MM.1S (cell line): ENCODE measurements around the gene PCDH20.

Source experiments
- DNase-seq: peaks from one replicate; pipeline ENCODE4 v3.0.0-alpha.2; 2015
- H2AFZ ChIP-seq: fragments of 300-600 bp; sonication (generic); 2 replicates; pipeline ENCODE4 v1.6.0; 2016; ENCODE audit warnings: antibody characterized with exemption, low read length
- H3F3A ChIP-seq: fragments of 300-600 bp; sonication (generic); 2 replicates; pipeline ENCODE4 v1.6.1; 2016; ENCODE audit warnings: mild to moderate bottlenecking, antibody characterized with exemption, low read length, moderate library complexity, mixed read lengths; ENCODE audit not compliant: insufficient read depth
- H3K27ac ChIP-seq: fragments of 300-600 bp; sonication (generic); 2 replicates; pipeline ENCODE4 v1.5.1; 2016; ENCODE audit warnings: mild to moderate bottlenecking, low read length
- H3K27me3 ChIP-seq: fragments of 300-600 bp; sonication (generic); replicated peaks from 2 replicates; pipeline ENCODE4 v1.6.0; 2016; ENCODE audit warnings: low read length; ENCODE audit not compliant: insufficient read depth
- H3K36me3 ChIP-seq: fragments of 300-600 bp; sonication (generic); replicated peaks from 2 replicates; pipeline ENCODE4 v1.6.1; 2016; ENCODE audit warnings: mild to moderate bottlenecking, low read length, mixed read lengths; ENCODE audit not compliant: insufficient read depth
- H3K4me1 ChIP-seq: fragments of 300-600 bp; sonication (generic); 2 replicates; pipeline ENCODE4 v1.6.1; 2016; ENCODE audit warnings: low read length, mixed read lengths
- H3K4me2 ChIP-seq: fragments of 300-600 bp; sonication (generic); 2 replicates; pipeline ENCODE4 v1.6.0; 2016; ENCODE audit warnings: low read depth, low read length
- H3K4me3 ChIP-seq: fragments of 300-600 bp; sonication (generic); 2 replicates; pipeline ENCODE4 v1.5.1; 2016; ENCODE audit warnings: low read length, mixed read lengths
- H3K79me2 ChIP-seq: fragments of 300-600 bp; sonication (generic); 2 replicates; pipeline ENCODE4 v1.6.1; 2016; ENCODE audit warnings: mixed run types, low read length, mixed read lengths
- H3K9ac ChIP-seq: fragments of 300-600 bp; sonication (generic); 2 replicates; pipeline ENCODE4 v1.6.1; 2016; ENCODE audit warnings: low read length, mixed read lengths
- H3K9me2 ChIP-seq: fragments of 300-600 bp; sonication (generic); replicated peaks from 2 replicates; pipeline ENCODE4 v1.6.1; 2016; ENCODE audit warnings: mild to moderate bottlenecking, low read length, mixed read lengths; ENCODE audit not compliant: insufficient read depth
- H3K9me3 ChIP-seq: fragments of 300-600 bp; sonication (generic); replicated peaks from 2 replicates; pipeline ENCODE4 v1.6.1; 2016; ENCODE audit warnings: mild to moderate bottlenecking, low read length, mixed read lengths; ENCODE audit not compliant: insufficient read depth
- H4K20me1 ChIP-seq: fragments of 300-600 bp; sonication (generic); 2 replicates; pipeline ENCODE4 v1.6.1; 2016; ENCODE audit warnings: mild to moderate bottlenecking, low read length, moderate library complexity, mixed read lengths; ENCODE audit not compliant: insufficient read depth
- EZH2 ChIP-seq: fragments of 300-600 bp; sonication (generic); optimal IDR thresholded peaks from 2 replicates; pipeline ENCODE3; 2017; ENCODE audit warnings: low read depth, mild to moderate bottlenecking, antibody characterized with exemption, low read length, mixed read lengths
- EZH2phosphoT487 ChIP-seq: fragments of 300-600 bp; sonication (generic); IDR thresholded peaks from 2 replicates; pipeline ENCODE4 v1.6.1; 2018; ENCODE audit warnings: antibody characterized with exemption, low read length
- TF ChIP-seq, protein P1 (sequence below): fragments of 300-600 bp; sonication (generic); IDR thresholded peaks from 2 replicates; pipeline ENCODE4 v1.5.1; 2016; ENCODE audit warnings: antibody characterized with exemption, low read length, mixed read lengths

The PCDH20 gene, protein sequence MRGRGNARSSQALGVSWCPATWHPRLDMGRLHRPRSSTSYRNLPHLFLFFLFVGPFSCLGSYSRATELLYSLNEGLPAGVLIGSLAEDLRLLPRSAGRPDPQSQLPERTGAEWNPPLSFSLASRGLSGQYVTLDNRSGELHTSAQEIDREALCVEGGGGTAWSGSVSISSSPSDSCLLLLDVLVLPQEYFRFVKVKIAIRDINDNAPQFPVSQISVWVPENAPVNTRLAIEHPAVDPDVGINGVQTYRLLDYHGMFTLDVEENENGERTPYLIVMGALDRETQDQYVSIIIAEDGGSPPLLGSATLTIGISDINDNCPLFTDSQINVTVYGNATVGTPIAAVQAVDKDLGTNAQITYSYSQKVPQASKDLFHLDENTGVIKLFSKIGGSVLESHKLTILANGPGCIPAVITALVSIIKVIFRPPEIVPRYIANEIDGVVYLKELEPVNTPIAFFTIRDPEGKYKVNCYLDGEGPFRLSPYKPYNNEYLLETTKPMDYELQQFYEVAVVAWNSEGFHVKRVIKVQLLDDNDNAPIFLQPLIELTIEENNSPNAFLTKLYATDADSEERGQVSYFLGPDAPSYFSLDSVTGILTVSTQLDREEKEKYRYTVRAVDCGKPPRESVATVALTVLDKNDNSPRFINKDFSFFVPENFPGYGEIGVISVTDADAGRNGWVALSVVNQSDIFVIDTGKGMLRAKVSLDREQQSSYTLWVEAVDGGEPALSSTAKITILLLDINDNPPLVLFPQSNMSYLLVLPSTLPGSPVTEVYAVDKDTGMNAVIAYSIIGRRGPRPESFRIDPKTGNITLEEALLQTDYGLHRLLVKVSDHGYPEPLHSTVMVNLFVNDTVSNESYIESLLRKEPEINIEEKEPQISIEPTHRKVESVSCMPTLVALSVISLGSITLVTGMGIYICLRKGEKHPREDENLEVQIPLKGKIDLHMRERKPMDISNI

DNA sequence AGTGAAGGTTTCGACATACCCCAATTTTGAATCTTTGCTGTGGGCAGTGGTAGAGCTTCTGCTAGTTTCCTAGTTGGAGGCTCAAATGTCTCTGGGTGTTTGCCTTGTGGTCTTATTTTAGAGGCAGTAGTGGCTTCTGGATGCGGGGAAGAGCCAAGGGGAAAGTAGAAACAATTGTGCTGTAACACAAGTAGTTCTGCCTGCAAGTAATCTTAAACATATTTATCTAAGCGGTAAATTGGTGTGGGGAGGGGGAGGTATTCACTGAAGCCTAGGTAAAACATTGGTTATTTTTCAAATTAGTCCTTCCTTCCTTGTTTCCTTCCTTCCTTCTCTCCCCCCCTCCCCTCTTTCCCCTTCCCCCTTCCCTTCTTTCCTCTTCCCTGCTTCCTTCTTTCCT lies at the start of gene PCDH20:
TSS of gene PCDH20 (minus strand) at position 101 of the 400 bp plus-strand sequence. CDS start 691 bp downstream, outside the sequence.
- H3K4me2 ChIP-seq: peak within 1 kb of the TSS; percentile 47; the same call in 1 of the 2 replicates
- H3F3A ChIP-seq: no peaks in the 10 kb centered on the region
- H3K79me2 ChIP-seq: no peaks in the 10 kb centered on the region
- TF ChIP-seq EZH2 (no peak), EZH2phosphoT487 (no peak)
- TF ChIP-seq, protein P1, sequence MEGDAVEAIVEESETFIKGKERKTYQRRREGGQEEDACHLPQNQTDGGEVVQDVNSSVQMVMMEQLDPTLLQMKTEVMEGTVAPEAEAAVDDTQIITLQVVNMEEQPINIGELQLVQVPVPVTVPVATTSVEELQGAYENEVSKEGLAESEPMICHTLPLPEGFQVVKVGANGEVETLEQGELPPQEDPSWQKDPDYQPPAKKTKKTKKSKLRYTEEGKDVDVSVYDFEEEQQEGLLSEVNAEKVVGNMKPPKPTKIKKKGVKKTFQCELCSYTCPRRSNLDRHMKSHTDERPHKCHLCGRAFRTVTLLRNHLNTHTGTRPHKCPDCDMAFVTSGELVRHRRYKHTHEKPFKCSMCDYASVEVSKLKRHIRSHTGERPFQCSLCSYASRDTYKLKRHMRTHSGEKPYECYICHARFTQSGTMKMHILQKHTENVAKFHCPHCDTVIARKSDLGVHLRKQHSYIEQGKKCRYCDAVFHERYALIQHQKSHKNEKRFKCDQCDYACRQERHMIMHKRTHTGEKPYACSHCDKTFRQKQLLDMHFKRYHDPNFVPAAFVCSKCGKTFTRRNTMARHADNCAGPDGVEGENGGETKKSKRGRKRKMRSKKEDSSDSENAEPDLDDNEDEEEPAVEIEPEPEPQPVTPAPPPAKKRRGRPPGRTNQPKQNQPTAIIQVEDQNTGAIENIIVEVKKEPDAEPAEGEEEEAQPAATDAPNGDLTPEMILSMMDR: no peak
- H3K27ac ChIP-seq: no peak within 1 kb of the TSS
- H3K9me3 ChIP-seq: no peaks in the 10 kb centered on the region
- H3K4me3 ChIP-seq: peak within 1 kb of the TSS; percentile 31; the same call in 1 of the 2 replicates
- no peaks in the 10 kb centered on the region for H3K9me2 ChIP-seq
- peak within 1 kb of the TSS; percentile 56 for H2AFZ ChIP-seq
- no peaks in the 10 kb centered on the region for H3K36me3 ChIP-seq
- H3K27me3 ChIP-seq: no peaks in the 10 kb centered on the region
- DNase-seq: no peak
- H4K20me1 ChIP-seq: no peaks in the 10 kb centered on the region
- no peak within 1 kb of the TSS for H3K9ac ChIP-seq
- no peaks in the 10 kb centered on the region for H3K4me1 ChIP-seq

DNA sequence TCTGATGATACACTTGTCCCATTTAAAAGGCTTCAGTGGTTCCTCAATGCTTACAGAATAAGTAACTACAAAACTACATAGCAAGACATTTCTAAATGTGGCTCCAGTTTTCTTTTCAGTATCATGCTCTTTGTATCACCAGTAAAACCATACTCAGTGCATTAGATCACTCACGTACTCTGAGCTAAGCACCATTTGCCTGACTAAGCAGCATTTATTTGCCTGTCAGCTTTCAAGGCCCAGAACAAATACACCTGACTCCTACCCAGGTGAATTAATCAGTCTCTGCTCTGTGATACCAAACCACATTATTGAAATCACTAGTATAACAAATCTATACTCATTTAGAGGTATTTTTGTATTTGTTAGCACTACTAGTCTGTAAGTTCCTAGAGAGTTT lies 47.4 kb upstream of the PCDH20 start:
- no peaks in the 10 kb centered on the region for H3K36me3 ChIP-seq
- DNase-seq: no peak

DNA sequence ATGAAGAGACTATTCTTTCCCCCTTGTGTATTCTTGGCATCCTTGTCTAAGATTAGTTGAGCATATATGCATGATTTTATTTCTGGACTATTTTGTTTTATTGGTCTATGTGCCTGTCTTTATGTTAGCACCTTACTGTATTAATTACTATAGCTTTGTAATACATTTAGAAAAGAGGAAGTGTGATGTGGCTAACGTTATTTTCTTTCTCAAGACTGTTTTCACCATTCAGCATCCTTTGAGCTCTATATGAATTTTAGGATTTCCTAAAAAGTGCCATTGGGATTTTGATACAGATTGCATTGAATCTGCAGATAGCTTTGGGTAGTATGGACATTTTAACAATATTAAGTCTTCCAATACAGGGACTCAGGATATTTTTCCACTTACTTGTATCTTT lies 37.5 kb upstream of the PCDH20 start:
- Histone ChIP-seq H3K4me1 (no peaks in the 10 kb centered on the region), H4K20me1 (no peaks in the 10 kb centered on the region), H3K79me2 (no peaks in the 10 kb centered on the region), H3K9me3 (no peaks in the 10 kb centered on the region), H2AFZ (no peak overlapping the region), H3K4me3 (no peak overlapping the region), H3K27ac (no peak overlapping the region), H3K9me2 (no peaks in the 10 kb centered on the region), H3F3A (no peaks in the 10 kb centered on the region), H3K27me3 (no peaks in the 10 kb centered on the region), H3K4me2 (no peak overlapping the region), H3K9ac (no peak overlapping the region), H3K36me3 (no peaks in the 10 kb centered on the region)
- TF ChIP-seq, protein P1: no peak
- TF ChIP-seq EZH2: no peak
- no peak for TF ChIP-seq EZH2phosphoT487
- no peak for DNase-seq

More for the DNA sequence above, 47.4 kb upstream of the PCDH20 start:
- Histone ChIP-seq H3K79me2 (no peaks in the 10 kb centered on the region), H3K9ac (no peak overlapping the region), H3K27ac (no peak overlapping the region), H3K9me2 (no peaks in the 10 kb centered on the region), H3K4me1 (no peaks in the 10 kb centered on the region), H3F3A (no peaks in the 10 kb centered on the region), H3K9me3 (no peaks in the 10 kb centered on the region), H3K27me3 (no peaks in the 10 kb centered on the region), H2AFZ (no peak overlapping the region), H3K4me3 (no peak overlapping the region), H4K20me1 (no peaks in the 10 kb centered on the region), H3K4me2 (no peak overlapping the region)
- TF ChIP-seq EZH2phosphoT487 (no peak), EZH2 (no peak)
- TF ChIP-seq, protein P1: no peak
